HepG2 (cell line): ENCODE data around the gene NELFCD. TPM values are rescaled to one million over a fixed set of nuclear protein-coding genes. Genes with fewer than 3 reads are reported as not detected.

Experiments
- ATAC-seq: fragments of 200-7000 bp; cut with Tn5 transposase; 3 replicates; pipeline ENCODE4 v1.9.1; 2020; ENCODE audit warnings: mild to moderate bottlenecking, moderate library complexity
- BruUV-seq: library from RNA; stranded (reverse); fragments of 400-500 nt; replicated peaks from 2 replicates; lab custom pipeline; 2021; lab: Mats Ljungman, UMichigan
- CTCF ChIA-PET: fragments of 300-600 bp; formaldehyde crosslinking; extraction: SDS; loops from one replicate; lab custom pipeline; 2021; ENCODE audit warnings: low total read pairs, inconsistent platforms, low intra/inter-chr PET ratio; lab: Yijun Ruan, JAX
- POLR2A ChIA-PET: fragments of 350-600 bp; sonication (Branson Sonifier 250); formaldehyde crosslinking; loops from one replicate; lab custom pipeline; 2020; ENCODE audit warnings: antibody characterized with exemption, inconsistent platforms; lab: Yijun Ruan, JAX
- DNase-seq: peaks from one replicate; pipeline ENCODE4 v3.0.0-alpha.2; 2015; ENCODE audit warnings: low spot score
- FAIRE-seq: peaks from 3 replicates; lab custom pipeline; 2011; peaks lifted over from hg19 to GRCh38; lab: Jason Lieb, UNC
- H2AFZ ChIP-seq: one replicate; pipeline ENCODE4 v1.6.1; 2011; ENCODE audit warnings: low read length, inconsistent platforms
- H3K27ac ChIP-seq: fragments of 300-600 bp; 3 replicates; pipeline ENCODE4 v1.8.0; 2011; ENCODE audit warnings: mixed run types, mild to moderate bottlenecking, mixed read lengths, low read length, inconsistent platforms; ENCODE audit not compliant: insufficient read depth; ENCODE audit errors: extremely low read length
- H3K27me3 ChIP-seq, 2 experiments: fragments of 200-600 bp in 1 of 2; 2 replicates in 1 of 2; 3 replicates in 1 of 2; pipeline versions ENCODE4 v1.6.0 to v1.8.0; 2011; ENCODE audit warnings: low read length in 2 of 2, mild to moderate bottlenecking in 2 of 2, moderate library complexity in 2 of 2, inconsistent platforms in 1 of 2; ENCODE audit not compliant: insufficient read depth in 2 of 2, control insufficient read depth in 1 of 2
- H3K36me3 ChIP-seq, 2 experiments: fragments of 200-600 bp in 1 of 2; replicated peaks in 1 of 2; 2 replicates in 1 of 2; 3 replicates in 1 of 2; pipeline versions ENCODE4 v1.5.1 to v1.8.0; 2011; ENCODE audit warnings: low read length in 2 of 2, inconsistent platforms in 1 of 2; ENCODE audit not compliant: insufficient read depth in 2 of 2, control insufficient read depth in 1 of 2
- H3K4me1 ChIP-seq: 2 replicates; pipeline ENCODE4 v1.5.1; 2012; ENCODE audit warnings: low read length, inconsistent platforms; ENCODE audit not compliant: insufficient read depth
- H3K4me2 ChIP-seq: 2 replicates; pipeline ENCODE4 v1.6.0; 2011; ENCODE audit warnings: low read depth, low read length, inconsistent platforms
- H3K4me3 ChIP-seq, 3 experiments: fragments of 200-600 bp in 1 of 3; sonication (generic), shearing (Covaris generic) in 1 of 3; replicated peaks in 1 of 3; 2 replicates each; pipeline ENCODE4 v1.5.1; 2011 to 2016; ENCODE audit warnings: low read length in 3 of 3, inconsistent platforms in 2 of 3, low read depth in 2 of 3, mild to moderate bottlenecking in 2 of 3, control low read depth in 1 of 3, mixed read lengths in 1 of 3; ENCODE audit not compliant: insufficient read depth in 1 of 3
- H3K79me2 ChIP-seq: one replicate; pipeline ENCODE4 v1.6.1; 2011; ENCODE audit warnings: low read length, inconsistent platforms; ENCODE audit not compliant: insufficient read depth
- H3K9ac ChIP-seq: 2 replicates; pipeline ENCODE4 v1.6.0; 2011; ENCODE audit warnings: mild to moderate bottlenecking, low read depth, low read length, inconsistent platforms; ENCODE audit not compliant: insufficient read depth
- H3K9me3 ChIP-seq: 2 replicates; pipeline ENCODE4 v1.5.1; 2012; ENCODE audit warnings: mild to moderate bottlenecking, low read length
- H4K20me1 ChIP-seq: 2 replicates; pipeline ENCODE4 v1.6.0; 2011; ENCODE audit warnings: inconsistent platforms, mild to moderate bottlenecking, low read length, moderate library complexity; ENCODE audit not compliant: insufficient read depth
- GFI1 ChIP-seq: sonication (generic); formaldehyde crosslinking; IDR thresholded peaks from 2 replicates; pipeline ENCODE4 v1.5.0; 2020; ENCODE audit warnings: missing genetic modification reagents, mild to moderate bottlenecking, borderline replicate concordance
- JARID2 ChIP-seq: sonication (generic); formaldehyde crosslinking; IDR thresholded peaks from 2 replicates; pipeline ENCODE4 v1.8.1; 2023; ENCODE audit warnings: missing genetic modification reagents, inconsistent platforms; ENCODE audit not compliant: insufficient replicate concordance
- NFATC3 ChIP-seq: sonication (generic); formaldehyde crosslinking; IDR thresholded peaks from 2 replicates; pipeline ENCODE4 v1.5.1; 2020; ENCODE audit warnings: mild to moderate bottlenecking, missing genetic modification reagents
- RBM22 ChIP-seq: fragments of 200-400 bp; formaldehyde crosslinking; optimal IDR thresholded peaks from 2 replicates; pipeline ENCODE3; 2017; ENCODE audit warnings: mild to moderate bottlenecking, low read length, moderate library complexity
- SIX4 ChIP-seq: sonication (generic); formaldehyde crosslinking; IDR thresholded peaks from 2 replicates; pipeline ENCODE4 v1.4.0; 2020; ENCODE audit warnings: missing genetic modification reagents
- TBX2 ChIP-seq: sonication (generic); formaldehyde crosslinking; IDR thresholded peaks from 2 replicates; pipeline ENCODE4 v1.5.0; 2020; ENCODE audit warnings: missing genetic modification reagents, mild to moderate bottlenecking, borderline replicate concordance
- ZBTB38 ChIP-seq: sonication (generic); formaldehyde crosslinking; IDR thresholded peaks from 2 replicates; pipeline ENCODE4 v1.5.1; 2020; ENCODE audit warnings: mild to moderate bottlenecking, missing genetic modification reagents
- ZXDC ChIP-seq: sonication (generic); formaldehyde crosslinking; IDR thresholded peaks from 2 replicates; pipeline ENCODE4 v1.5.0; 2020; ENCODE audit warnings: mild to moderate bottlenecking, missing genetic modification reagents
- WGBS: methylation state at CpG from one replicate; pipeline ENCODE4 v1.1.6; 2017; ENCODE audit warnings: low lambda C conversion rate; 5-methylcytosine and 5-hydroxymethylcytosine counted together
- in situ Hi-C: cut with HindIII; loops from 2 replicates; pipeline ENCODE4 v1.10.0; 2017; ENCODE audit warnings: low pct_unique_long_range_greater_than_20kb; ENCODE audit not compliant: extremely low pct_ligation_motif_present
- intact Hi-C: fragments of 100-400 bp; cut with micrococcal nuclease; formaldehyde crosslinking; loops from one replicate; pipeline ENCODE4 v1.10.0; 2022; ENCODE audit not compliant: unreplicated experiment
- polyA plus RNA-seq, 8 experiments: library from polyadenylated mRNA; depleted of rRNA in 3 of 8; stranded (reverse) in 7 of 8; unstranded in 1 of 8; fragments of >200 nt; fragmentation: Illumina TruSeq in 4 of 8; extraction: Trizol in 4 of 8; gene quantifications; 2 replicates each; pipeline versions ENCODE4 v1.2.1 to v1.2.3, GENCODE V29; 2011 to 2016; ENCODE audit warnings: low read depth in 4 of 8, missing spikeins in 1 of 8, mixed read lengths in 1 of 8; ENCODE audit not compliant: insufficient read depth in 1 of 8
- total RNA-seq, 5 experiments: library from RNA; depleted of rRNA; stranded (reverse); fragments of >200 nt; fragmentation: Illumina TruSeq; extraction: Trizol; gene quantifications; 2 replicates each; pipeline ENCODE4 v1.2.3, GENCODE V29; 2016; ENCODE audit warnings: low read depth in 1 of 5
- TF ChIP-seq, protein P1 (sequence below): sonication (generic); formaldehyde crosslinking; IDR thresholded peaks from 2 replicates; pipeline ENCODE4 v1.8.0; 2022; ENCODE audit warnings: low read depth, missing genetic modification reagents

Gene NELFCD
- total and polyA plus RNA-seq, 2 of the 13 experiments (the other 11 are each of a cell fraction or from before 2014, with no cell fraction given), result 159 to 203 TPM

DNA sequence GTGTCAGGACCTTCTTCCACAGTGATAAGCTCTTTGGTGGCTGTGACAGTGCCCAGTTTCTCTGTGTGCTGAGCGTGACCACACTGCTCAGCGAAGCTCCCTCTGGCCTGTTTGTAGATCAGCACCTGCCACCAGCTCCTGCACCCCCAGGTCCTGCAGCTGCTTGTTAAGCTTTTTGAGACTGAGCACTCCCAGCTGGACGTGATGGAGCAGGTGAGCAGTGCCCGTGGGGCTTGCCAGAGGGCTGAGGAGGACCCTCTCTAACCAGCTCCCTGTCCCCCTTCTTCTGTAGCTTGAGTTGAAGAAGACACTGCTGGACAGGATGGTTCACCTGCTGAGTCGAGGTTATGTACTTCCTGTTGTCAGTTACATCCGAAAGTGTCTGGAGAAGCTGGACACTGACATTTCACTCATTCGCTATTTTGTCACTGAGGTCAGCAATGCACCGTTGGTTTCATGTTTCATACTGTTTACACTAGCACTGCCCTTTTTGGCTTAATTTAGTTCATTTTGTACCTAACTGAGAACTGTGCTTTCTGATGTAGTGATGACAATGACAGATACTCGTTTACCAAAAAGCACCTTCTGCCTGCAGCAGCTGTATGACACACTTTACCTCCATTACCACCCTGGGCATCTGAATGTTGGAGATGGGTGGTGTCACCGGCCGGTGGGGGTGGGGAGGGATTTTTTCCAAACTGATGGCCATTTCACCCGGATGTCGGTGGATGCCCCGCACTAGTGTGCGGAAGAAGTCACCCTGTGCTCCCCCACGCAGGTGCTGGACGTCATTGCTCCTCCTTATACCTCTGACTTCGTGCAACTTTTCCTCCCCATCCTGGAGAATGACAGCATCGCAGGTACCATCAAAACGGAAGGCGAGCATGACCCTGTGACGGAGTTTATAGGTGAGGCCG, 12.5 kb downstream of the NELFCD start:
- 96% methylated on average over 23 of the region's 23 CpGs for WGBS
- peak; percentile 33; the same call in 1 of the 2 replicates for TF ChIP-seq ZBTB38 (CRISPR knock-in tag)
- TF ChIP-seq, protein P1, sequence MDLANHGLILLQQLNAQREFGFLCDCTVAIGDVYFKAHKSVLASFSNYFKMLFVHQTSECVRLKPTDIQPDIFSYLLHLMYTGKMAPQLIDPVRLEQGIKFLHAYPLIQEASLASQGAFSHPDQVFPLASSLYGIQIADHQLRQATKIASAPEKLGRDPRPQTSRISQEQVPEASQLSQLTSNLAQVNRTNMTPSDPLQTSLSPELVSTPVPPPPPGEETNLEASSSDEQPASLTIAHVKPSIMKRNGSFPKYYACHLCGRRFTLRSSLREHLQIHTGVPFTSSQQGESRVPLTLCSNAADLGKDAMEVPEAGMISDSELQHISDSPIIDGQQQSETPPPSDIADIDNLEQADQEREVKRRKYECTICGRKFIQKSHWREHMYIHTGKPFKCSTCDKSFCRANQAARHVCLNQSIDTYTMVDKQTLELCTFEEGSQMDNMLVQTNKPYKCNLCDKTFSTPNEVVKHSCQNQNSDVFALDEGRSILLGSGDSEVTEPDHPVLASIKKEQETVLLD (CRISPR knock-in tag), result no peak
- TF ChIP-seq SIX4, result 0 out of 2 replicates have a peak, but pooled peaks have one; percentile 49
- TF ChIP-seq ZXDC (CRISPR knock-in tag), result peak; percentile 19; the same call in 1 of the 2 replicates
- 0 out of 2 replicates have a peak, but pooled peaks have one; percentile 4 for TF ChIP-seq TBX2 (CRISPR knock-in tag)
- peak; percentile 29 for TF ChIP-seq RBM22
- TF ChIP-seq JARID2 (CRISPR knock-in tag), result no peak
- TF ChIP-seq NFATC3 (CRISPR knock-in tag), result no peak
- TF ChIP-seq GFI1, result no peak
- peaks cover 67% of the 10 kb centered on the region for H3K4me1 ChIP-seq
- no peak overlapping the region for H3K27ac ChIP-seq
- DNase-seq (no peak), ATAC-seq (no peak), FAIRE-seq (no peak)
- no peak overlapping the region for H2AFZ ChIP-seq
- BruUV-seq, result no TSS peak
- H3K79me2 ChIP-seq, result no peaks in the 10 kb centered on the region
- H3K9me3 ChIP-seq, result no peaks in the 10 kb centered on the region
- CTCF ChIA-PET, result no interaction called here
- H3K4me3 ChIP-seq, result no peak overlapping the region
- intact Hi-C loops (no loop called here), in situ Hi-C loops (no loop called here)
- no peaks in the 10 kb centered on the region for H3K27me3 ChIP-seq
- POLR2A ChIA-PET, result interaction anchor here (0.9 to 2.4 kb wide), 8 partner anchors 9 to 104 kb away, joined by 3 to 11 read pairs (median 6); partner anchors contain the start of gene ATP5F1E
- H3K4me2 ChIP-seq, result no peak overlapping the region
- peaks cover 46 to 67% of the 10 kb centered on the region in 2 experiments for H3K36me3 ChIP-seq
- H3K9ac ChIP-seq, result no peak overlapping the region
- no peaks in the 10 kb centered on the region for H4K20me1 ChIP-seq
